COLO668 (cell line): Measurements from ENCODE around the gene DHX57.
"Not testable (repeated sequence)": the region's sequence is repeated elsewhere in the genome, so short reads cannot be mapped to it uniquely, and the experiment has no call there.

Experiments used
- DNase-seq: peaks from one replicate; lab custom pipeline; 2025; ENCODE audit not compliant: unreplicated experiment; lab: John Stamatoyannopoulos, UW

DHX57 gene

GRCh38 chr2:38806015-38806732 lies 69.6 kb downstream of the DHX57 start:
- no peak for DNase-seq

- DNase-seq = no peak
These were observed 77.8 kb downstream of the DHX57 start for GRCh38 chr2:38797953-38798352.

GRCh38 chr2:38797250-38797676 lies 78.5 kb downstream of the DHX57 start:
- no peak for DNase-seq

- not testable (repeated sequence) for DNase-seq
These were observed 80.7 kb downstream of the DHX57 start for GRCh38 chr2:38795016-38795415.

- DNase-seq = no peak
These were observed 81.3 kb downstream of the DHX57 start for GRCh38 chr2:38794235-38794946.

- DNase-seq = no peak
These were observed 82.2 kb downstream of the DHX57 start for GRCh38 chr2:38793511-38793910.

- DNase-seq = no peak
These were observed 83.0 kb downstream of the DHX57 start for GRCh38 chr2:38792751-38793150.

GRCh38 chr2:38792321-38792720 lies 83.4 kb downstream of the DHX57 start:
- not testable (repeated sequence) for DNase-seq

- no peak for DNase-seq
These were observed 84.0 kb downstream of the DHX57 start for GRCh38 chr2:38791744-38792143.

- DNase-seq = no peak
These were observed 86.0 kb downstream of the DHX57 start for GRCh38 chr2:38789691-38790090.

GRCh38 chr2:38788306-38788705 lies 87.4 kb downstream of the DHX57 start:
- no peak for DNase-seq

- no peak for DNase-seq
These were observed 92.1 kb downstream of the DHX57 start for GRCh38 chr2:38783586-38783985.

- DNase-seq = no peak
These were observed 97.0 kb downstream of the DHX57 start for GRCh38 chr2:38778687-38779082.

- no peak for DNase-seq
These were observed 99.2 kb downstream of the DHX57 start for GRCh38 chr2:38776531-38776930.

- DNase-seq = no peak
These were observed 99.9 kb downstream of the DHX57 start for GRCh38 chr2:38775921-38776225.

GRCh38 chr2:38775097-38775920 lies 100.4 kb downstream of the DHX57 start:
- DNase-seq = no peak

- no peak for DNase-seq
These were observed 104.1 kb downstream of the DHX57 start for GRCh38 chr2:38771632-38772031.

- no peak for DNase-seq
These were observed 110.2 kb downstream of the DHX57 start for GRCh38 chr2:38765551-38765950.

GRCh38 chr2:38765149-38765548 lies 110.6 kb downstream of the DHX57 start:
- DNase-seq = no peak

GRCh38 chr2:38763728-38764127 lies 112.0 kb downstream of the DHX57 start:
- DNase-seq = no peak

GRCh38 chr2:38763228-38763627 lies 112.5 kb downstream of the DHX57 start:
- DNase-seq = no peak

- not testable (repeated sequence) for DNase-seq
These were observed 119.8 kb downstream of the DHX57 start for GRCh38 chr2:38755891-38756290.
